GM12874 (cell line): ENCODE data around the gene PDE7B.

Source experiments
- CTCF ChIP-seq: IDR thresholded peaks from 2 replicates; pipeline ENCODE4 v1.5.1; 2011; ENCODE audit warnings: low read depth, mild to moderate bottlenecking, control low read depth, low read length, moderate library complexity; ENCODE audit not compliant: insufficient read depth

The PDE7B gene

GRCh38 chr6:135990855-135991464 is 139.5 kb downstream of the PDE7B start:
- TF ChIP-seq CTCF = no peak

- TF ChIP-seq CTCF = no peak
Measured at GRCh38 chr6:135992739-135993138, 141.2 kb downstream of the PDE7B start.

- TF ChIP-seq CTCF = no peak
Measured at GRCh38 chr6:135993361-135993760, 141.9 kb downstream of the PDE7B start.

- no peak for TF ChIP-seq CTCF
Measured at GRCh38 chr6:135994857-135995544, 143.5 kb downstream of the PDE7B start.

GRCh38 chr6:135995545-135995898 is 144.0 kb downstream of the PDE7B start:
- no peak for TF ChIP-seq CTCF

GRCh38 chr6:135996668-135997067 is 145.2 kb downstream of the PDE7B start:
- no peak for TF ChIP-seq CTCF

GRCh38 chr6:135999393-135999792 is 147.9 kb downstream of the PDE7B start:
- TF ChIP-seq CTCF = no peak
